Ishikawa (cell line): Measurements from ENCODE around the gene OR52K1.

ENCODE experiments used
- CEBPB ChIP-seq: IDR thresholded peaks from 2 replicates; pipeline ENCODE4 v1.6.1; 2012
- CREB1 ChIP-seq: IDR thresholded peaks from 2 replicates; pipeline ENCODE4 v1.6.1; 2012; ENCODE audit warnings: low read depth
- EGR1 ChIP-seq: IDR thresholded peaks from 2 replicates; pipeline ENCODE4 v1.6.1; 2012
- EP300 ChIP-seq: IDR thresholded peaks from 2 replicates; pipeline ENCODE4 v1.6.1; 2012; ENCODE audit warnings: borderline replicate concordance
- FOXM1 ChIP-seq: IDR thresholded peaks from 2 replicates; pipeline ENCODE4 v1.6.1; 2012; ENCODE audit warnings: low read depth, borderline replicate concordance
- NFIC ChIP-seq: IDR thresholded peaks from 2 replicates; pipeline ENCODE4 v1.6.1; 2012
- RAD21 ChIP-seq: IDR thresholded peaks from 2 replicates; pipeline ENCODE4 v1.6.1; 2012; ENCODE audit warnings: low read depth
- REST ChIP-seq: IDR thresholded peaks from 2 replicates; pipeline ENCODE4 v1.6.1; 2012; ENCODE audit warnings: low read depth, mild to moderate bottlenecking
- TAF1 ChIP-seq: IDR thresholded peaks from 2 replicates; pipeline ENCODE4 v1.6.1; 2012; ENCODE audit warnings: low read depth, mild to moderate bottlenecking
- TCF12 ChIP-seq: IDR thresholded peaks from 2 replicates; pipeline ENCODE4 v1.6.1; 2012; ENCODE audit warnings: low read depth
- TEAD4 ChIP-seq: IDR thresholded peaks from 2 replicates; pipeline ENCODE4 v1.6.1; 2012
- ZBTB7A ChIP-seq: IDR thresholded peaks from 2 replicates; pipeline ENCODE4 v1.6.1; 2012; ENCODE audit warnings: low read depth
- TF ChIP-seq, protein P1 (sequence below): IDR thresholded peaks from 2 replicates; pipeline ENCODE4 v1.6.1; 2012
- TF ChIP-seq, protein P2 (sequence below): IDR thresholded peaks from 2 replicates; pipeline ENCODE4 v1.6.1; 2012

Gene OR52K1

DNA sequence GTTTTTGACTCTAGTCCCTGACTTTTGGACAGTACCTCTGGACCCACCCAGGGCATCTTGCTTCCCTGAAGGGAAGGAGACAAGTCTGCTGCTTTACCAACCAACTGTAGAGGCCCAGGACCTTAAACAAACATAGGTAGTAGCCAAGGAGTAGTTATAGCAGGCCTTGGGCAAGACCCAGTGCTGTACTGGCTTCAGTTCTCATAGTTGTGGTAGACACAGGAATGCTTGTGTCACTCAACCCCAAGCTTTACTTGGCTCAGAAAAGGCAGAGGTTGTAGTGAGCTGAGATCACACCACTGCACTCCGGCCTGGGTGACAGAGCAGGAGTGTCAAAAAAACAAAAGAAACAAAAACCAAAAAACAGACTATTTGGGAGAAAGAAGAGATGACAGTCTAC, 41.2 kb downstream of the OR52K1 start:
- TF ChIP-seq RAD21 (no peak), ZBTB7A (no peak), NFIC (no peak), REST (no peak), TEAD4 (no peak), CEBPB (no peak), TCF12 (no peak), EP300 (no peak), TAF1 (no peak), EGR1 (no peak), CREB1 (no peak), FOXM1 (no peak)
- TF ChIP-seq, protein P1, sequence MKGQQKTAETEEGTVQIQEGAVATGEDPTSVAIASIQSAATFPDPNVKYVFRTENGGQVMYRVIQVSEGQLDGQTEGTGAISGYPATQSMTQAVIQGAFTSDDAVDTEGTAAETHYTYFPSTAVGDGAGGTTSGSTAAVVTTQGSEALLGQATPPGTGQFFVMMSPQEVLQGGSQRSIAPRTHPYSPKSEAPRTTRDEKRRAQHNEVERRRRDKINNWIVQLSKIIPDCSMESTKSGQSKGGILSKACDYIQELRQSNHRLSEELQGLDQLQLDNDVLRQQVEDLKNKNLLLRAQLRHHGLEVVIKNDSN = no peak
- TF ChIP-seq, protein P2, sequence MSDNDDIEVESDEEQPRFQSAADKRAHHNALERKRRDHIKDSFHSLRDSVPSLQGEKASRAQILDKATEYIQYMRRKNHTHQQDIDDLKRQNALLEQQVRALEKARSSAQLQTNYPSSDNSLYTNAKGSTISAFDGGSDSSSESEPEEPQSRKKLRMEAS = no peak

- TF ChIP-seq ZBTB7A (no peak), FOXM1 (no peak), EGR1 (no peak), CREB1 (no peak), TEAD4 (no peak), CEBPB (no peak), NFIC (no peak), TAF1 (no peak), REST (no peak), TCF12 (no peak), EP300 (no peak), RAD21 (no peak)
- TF ChIP-seq, protein P1 = no peak
- TF ChIP-seq, protein P2 = no peak
Measured at GRCh38 chr11:4527926-4528325, 45.5 kb downstream of the OR52K1 start.

DNA sequence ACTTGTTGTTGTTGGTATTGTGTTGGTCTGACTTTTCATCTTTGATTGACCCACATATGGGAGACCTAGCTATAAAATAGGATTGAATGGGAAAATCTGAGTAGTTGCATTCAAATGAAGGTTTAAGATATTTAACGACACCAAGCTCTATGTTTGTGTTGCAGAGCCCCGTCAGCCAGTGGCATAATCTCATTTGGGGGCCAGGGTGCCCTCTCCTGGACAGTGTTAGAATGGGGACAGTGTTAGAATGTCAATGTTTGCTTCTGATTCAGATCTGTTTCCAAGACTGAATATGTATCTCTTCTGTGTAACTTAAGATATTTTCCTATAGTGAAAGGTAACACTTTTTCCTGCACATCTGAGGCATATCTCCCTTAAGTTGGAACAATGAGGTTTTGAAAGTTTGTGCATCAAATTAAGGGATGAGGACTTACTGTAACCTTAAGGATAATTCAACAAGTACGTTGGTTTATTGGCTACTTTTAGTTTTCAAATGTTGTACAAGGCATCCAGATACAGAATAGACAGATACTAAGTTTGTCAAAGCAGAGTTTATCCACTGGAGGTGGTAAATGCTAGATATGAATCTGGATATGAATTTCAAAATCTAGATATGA, 57.3 kb downstream of the OR52K1 start:
- TF ChIP-seq RAD21 = peak; percentile 55
- no peak for TF ChIP-seq TCF12

DNA sequence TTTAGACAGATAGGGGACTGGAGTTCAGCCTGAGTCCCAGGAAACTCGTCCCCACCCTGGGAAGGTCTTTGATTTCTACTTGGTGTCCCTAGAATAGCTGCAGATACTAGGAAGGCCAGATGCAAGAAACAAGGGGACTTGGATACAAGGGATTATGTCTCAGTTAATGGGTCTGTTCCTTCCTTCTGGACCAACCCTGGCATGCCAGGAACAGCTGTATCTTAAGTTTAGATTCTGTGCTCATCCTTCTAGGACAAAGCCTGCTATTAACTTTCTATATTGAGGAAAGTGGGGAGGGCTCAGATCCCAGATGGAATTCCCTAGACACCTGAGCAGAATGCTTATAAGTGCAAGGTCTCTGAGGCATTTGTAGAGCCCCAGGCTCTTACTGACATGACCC, 58.6 kb downstream of the OR52K1 start:
- TF ChIP-seq NFIC (no peak), FOXM1 (no peak), RAD21 (no peak)
- TF ChIP-seq, protein P2 = no peak
